Neuron (in vitro differentiated cells): ENCODE data around the gene SH3RF1.
A peak's percentile ranks its signal among the peaks of the same experiment; 100 is the strongest.
"Not testable (repeated sequence)": the region's sequence is repeated elsewhere in the genome, so short reads cannot be mapped to it uniquely, and the experiment has no call there.

Experiments
- H2AFZ ChIP-seq: one replicate; pipeline ENCODE4 v1.6.1; 2013; ENCODE audit warnings: low read depth, mild to moderate bottlenecking, inconsistent platforms, low read length, moderate library complexity
- H3K27me3 ChIP-seq: one replicate; pipeline ENCODE4 v1.6.1; 2013; ENCODE audit warnings: low read length; ENCODE audit not compliant: insufficient read depth
- H3K36me3 ChIP-seq: one replicate; pipeline ENCODE4 v1.6.1; 2013; ENCODE audit warnings: low read length; ENCODE audit not compliant: insufficient read depth
- H3K4me1 ChIP-seq: one replicate; pipeline ENCODE4 v1.6.1; 2013; ENCODE audit warnings: low read length; ENCODE audit not compliant: insufficient read depth
- H3K4me3 ChIP-seq: 2 replicates; pipeline ENCODE4 v1.5.1; 2013; ENCODE audit warnings: mild to moderate bottlenecking, low read length, moderate library complexity
- H3K9me3 ChIP-seq: one replicate; pipeline ENCODE4 v1.6.1; 2013; ENCODE audit warnings: low read length

Gene SH3RF1

DNA sequence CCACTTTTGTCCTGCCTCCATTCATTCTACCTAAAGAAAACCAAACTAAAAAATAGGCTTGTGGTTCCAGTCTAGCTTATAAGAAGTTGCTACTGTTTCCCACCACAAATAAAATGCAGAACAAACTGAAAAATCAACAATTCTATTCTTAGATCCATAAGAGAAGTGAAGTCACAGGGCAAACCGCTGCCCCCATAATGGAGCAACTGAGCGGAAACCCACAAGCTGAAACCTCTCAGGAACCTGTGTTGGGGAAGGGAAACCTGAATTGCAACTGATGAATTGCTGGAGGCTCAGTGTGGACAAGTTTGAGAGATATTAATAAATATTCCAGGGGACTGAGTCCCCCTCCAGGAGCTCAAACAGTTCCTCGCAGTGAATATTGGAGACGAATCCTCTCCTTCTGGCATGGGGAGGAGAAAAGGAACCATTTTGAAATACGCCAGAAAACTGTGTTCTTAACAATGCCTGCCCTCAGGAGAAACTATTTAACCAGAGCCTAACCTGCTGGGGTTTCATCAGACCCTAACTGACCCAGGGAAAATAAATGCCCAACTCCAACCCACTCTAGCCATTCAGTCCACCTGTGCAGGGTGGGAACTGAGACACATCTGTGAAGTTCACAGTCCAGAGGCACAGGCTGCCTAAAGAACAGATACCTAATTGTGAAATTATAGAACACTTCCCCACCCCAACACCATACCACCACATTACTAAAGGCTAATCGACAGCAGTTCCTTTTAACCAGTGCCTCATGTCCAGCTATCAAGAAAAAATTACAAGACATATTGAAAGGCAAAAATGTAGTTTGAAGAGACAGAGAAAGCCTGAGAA is 22.8 kb upstream of the SH3RF1 start:
- H2AFZ ChIP-seq: no peak overlapping the region
- no peaks in the 10 kb centered on the region for H3K36me3 ChIP-seq
- H3K4me1 ChIP-seq: no peaks in the 10 kb centered on the region
- no peaks in the 10 kb centered on the region for H3K9me3 ChIP-seq
- H3K4me3 ChIP-seq: no peak overlapping the region
- H3K27me3 ChIP-seq: no peaks in the 10 kb centered on the region

DNA sequence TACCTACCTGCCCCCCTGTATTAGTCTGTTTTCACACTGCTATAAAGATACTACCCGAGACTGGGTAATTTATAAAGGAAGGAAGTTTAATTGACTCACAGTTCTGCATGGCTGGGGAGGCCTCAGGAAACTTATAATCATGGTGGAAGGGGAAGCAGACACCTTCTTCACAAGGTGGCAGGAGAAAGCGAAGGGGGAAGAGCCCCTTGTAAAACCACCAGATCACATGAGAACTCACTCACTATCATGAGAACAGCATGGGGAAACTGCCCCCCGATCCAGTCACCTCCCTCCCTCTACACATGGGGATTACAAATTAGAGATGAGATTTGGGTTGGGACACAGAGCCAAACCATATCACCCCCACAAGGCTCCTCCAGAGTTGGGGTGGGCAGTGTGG is 17.2 kb upstream of the SH3RF1 start:
- not testable (repeated sequence) for H2AFZ ChIP-seq, H3K4me1 ChIP-seq, H3K4me3 ChIP-seq, H3K36me3 ChIP-seq, H3K9me3 ChIP-seq, H3K27me3 ChIP-seq

DNA sequence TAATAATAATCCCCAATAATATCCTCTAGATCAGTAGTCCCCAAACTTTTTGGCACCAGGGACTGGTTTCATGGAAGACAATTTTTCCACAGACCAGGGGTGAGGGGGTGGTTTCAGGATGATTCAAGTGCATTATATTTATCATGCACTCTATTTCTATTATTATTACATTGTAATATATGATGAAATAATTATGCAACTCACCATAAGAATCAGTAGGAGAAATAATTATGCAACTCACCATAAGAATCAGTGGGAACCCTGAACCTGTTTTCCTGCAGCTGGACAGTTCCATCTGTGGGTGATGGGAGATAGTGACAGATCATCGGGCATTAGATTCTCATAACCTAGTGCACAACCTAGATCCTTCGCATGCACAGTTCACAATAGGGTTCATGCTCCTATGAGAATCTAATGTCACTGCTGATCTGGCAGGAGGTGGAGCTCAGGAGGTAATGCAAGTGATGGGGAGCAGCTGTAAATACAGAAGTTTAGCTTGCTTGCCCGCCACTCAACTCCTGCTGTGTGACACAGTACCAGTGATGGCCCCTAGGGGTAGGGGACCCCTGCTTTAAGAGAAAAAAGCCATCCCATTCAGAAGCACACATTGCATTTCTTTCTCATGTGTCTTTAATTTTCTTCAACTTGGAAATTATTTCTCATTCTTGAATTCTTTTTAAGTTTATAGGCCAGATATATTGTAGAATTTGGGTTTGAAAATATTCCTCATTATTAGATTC is 16.0 kb upstream of the SH3RF1 start:
- H3K36me3 ChIP-seq: no peaks in the 10 kb centered on the region
- H3K4me3 ChIP-seq: no peak overlapping the region
- H2AFZ ChIP-seq: no peak overlapping the region
- H3K9me3 ChIP-seq: peaks cover 3% of the 10 kb centered on the region
- no peaks in the 10 kb centered on the region for H3K4me1 ChIP-seq
- no peaks in the 10 kb centered on the region for H3K27me3 ChIP-seq

DNA sequence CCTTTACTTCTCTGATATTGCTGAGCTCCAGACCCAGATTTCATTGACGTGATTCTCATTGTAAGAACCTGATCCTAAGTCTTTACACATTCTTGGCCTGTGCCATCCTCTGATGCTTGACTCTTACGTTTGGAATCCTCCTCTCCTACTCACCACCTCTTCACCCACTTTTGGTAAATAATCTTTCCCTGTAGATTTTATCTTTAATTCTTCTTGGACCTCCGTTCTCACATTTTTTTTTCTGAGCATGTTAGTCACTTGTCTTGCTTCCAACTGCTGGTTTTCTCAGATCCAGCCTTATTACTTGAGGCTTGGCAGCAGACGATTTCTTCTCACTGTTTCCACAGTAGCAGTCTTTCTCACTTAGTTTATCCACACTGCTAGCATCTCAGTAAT is 12.4 kb upstream of the SH3RF1 start:
- H3K4me1 ChIP-seq: peaks cover 8% of the 10 kb centered on the region
- H2AFZ ChIP-seq: no peak overlapping the region
- H3K9me3 ChIP-seq: peaks cover 3% of the 10 kb centered on the region
- no peak overlapping the region for H3K4me3 ChIP-seq
- H3K36me3 ChIP-seq: no peaks in the 10 kb centered on the region
- H3K27me3 ChIP-seq: no peaks in the 10 kb centered on the region

DNA sequence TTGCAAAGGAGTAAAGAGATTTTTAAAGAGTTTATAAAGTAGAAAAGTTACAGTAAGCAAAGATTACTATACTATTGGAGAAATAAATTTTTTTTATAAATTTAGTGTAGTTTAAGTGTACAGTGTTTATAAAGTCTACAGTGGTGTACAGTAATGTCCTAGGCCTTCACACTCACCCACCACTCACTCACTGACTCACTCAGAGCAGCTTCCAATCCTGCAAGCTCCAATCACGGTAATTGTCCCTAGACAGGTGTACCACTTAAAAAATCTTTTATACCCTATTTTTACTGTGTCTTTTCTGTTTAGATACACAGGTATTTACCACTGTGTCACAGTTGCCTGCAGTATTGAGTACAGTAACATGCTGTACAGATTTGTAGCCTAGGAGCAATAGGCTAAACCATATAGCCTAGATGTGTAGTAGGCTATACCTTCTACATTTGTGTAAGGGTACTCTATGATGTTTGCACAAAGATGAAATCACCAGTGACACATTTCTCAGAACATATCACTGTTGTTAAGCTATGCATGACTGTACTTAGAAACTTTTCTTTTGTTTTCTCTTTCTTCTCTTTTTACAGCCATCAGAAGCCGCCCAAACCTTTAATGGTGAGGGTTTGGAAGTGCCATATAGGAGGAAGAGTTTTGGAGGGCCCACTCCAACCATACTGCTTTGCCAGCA is 11.8 kb upstream of the SH3RF1 start:
- Histone ChIP-seq H3K9me3 (peaks cover 3% of the 10 kb centered on the region), H3K4me1 (peaks cover 8% of the 10 kb centered on the region), H2AFZ (no peak overlapping the region), H3K27me3 (no peaks in the 10 kb centered on the region), H3K36me3 (no peaks in the 10 kb centered on the region), H3K4me3 (no peak overlapping the region)

DNA sequence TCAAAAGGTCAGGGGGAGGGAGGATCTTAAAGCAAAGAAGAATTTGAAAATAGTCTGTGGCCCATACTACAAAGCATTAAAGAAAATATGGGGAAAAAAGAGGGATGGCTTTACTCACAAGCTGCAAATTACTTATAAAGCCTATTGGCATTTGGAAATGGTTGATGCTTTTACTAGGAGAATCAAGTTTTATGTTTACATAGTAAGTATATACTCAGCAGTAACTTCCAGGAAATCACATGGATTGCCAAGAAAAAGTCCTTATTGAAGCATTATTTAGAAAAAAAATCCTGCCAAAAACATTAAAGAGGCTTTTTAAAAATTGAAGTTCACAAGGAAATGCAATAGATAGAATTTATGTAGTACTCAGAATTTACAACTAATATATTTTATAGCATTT is 8.4 kb upstream of the SH3RF1 start:
- Histone ChIP-seq H3K4me1 (peaks cover 8% of the 10 kb centered on the region), H2AFZ (no peak overlapping the region), H3K9me3 (no peaks in the 10 kb centered on the region), H3K36me3 (no peaks in the 10 kb centered on the region), H3K27me3 (no peaks in the 10 kb centered on the region), H3K4me3 (no peak overlapping the region)

DNA sequence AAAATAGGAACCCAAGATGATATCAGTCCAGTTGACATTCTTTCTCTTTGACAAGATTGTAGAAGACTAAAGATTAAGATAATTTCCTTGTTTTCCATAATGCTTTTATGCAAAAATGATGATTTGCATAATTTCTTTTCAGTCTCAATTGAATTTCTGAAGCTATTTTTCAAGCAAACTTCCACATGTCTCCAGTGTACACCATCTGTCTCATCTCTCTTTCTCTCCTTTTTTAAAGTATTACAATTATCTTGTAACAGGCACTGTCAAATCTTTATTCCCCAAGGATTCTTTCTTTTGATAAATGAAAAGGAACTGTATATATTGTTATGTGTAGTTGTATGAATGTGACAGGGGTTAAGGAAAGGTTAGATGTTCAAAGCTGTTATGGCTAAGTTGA is 7.9 kb upstream of the SH3RF1 start:
- H3K4me3 ChIP-seq: no peak overlapping the region
- H3K36me3 ChIP-seq: no peaks in the 10 kb centered on the region
- H3K4me1 ChIP-seq: peaks cover 8% of the 10 kb centered on the region
- no peak overlapping the region for H2AFZ ChIP-seq
- H3K9me3 ChIP-seq: no peaks in the 10 kb centered on the region
- H3K27me3 ChIP-seq: no peaks in the 10 kb centered on the region

DNA sequence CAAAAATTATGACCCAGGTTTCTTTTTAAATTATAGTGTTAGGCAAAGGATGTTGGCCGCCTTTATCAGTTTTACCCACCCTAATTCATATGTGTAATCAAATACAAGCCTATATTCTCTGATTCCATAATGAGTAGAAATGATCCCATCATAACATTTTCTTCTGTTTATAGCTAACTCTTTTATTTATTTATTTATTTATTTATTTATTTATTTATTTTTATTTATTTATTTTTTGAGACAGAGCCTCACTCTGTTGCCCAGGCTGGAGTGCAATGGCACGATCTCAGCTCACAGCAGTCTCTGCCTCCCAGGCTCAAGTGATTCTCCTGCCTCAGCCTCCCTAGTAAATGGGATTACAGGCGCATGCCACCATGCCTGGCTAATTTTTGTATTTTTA is 7.1 kb upstream of the SH3RF1 start:
- not testable (repeated sequence) for H3K4me3 ChIP-seq, H3K4me1 ChIP-seq, H3K27me3 ChIP-seq, H2AFZ ChIP-seq, H3K36me3 ChIP-seq, H3K9me3 ChIP-seq

DNA sequence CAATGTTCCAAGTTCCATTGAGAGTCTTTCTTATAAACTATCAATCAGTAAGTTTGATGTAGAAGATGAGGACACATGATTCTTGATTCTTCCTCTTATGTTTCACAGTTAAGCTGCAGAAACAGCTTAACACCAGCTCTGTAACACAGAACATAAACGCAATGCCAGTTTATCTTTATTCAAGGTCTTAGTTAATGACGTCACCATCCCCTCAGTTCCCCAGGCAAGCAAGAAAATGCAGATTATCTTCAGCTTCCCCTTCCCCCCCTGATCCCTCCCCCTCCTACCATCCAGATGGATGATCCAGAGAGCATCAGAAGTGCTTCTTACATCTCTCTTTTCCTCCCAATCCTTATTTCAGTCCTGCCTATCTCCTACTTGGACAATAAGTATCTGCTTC is 4.4 kb upstream of the SH3RF1 start:
- Histone ChIP-seq H3K9me3 (no peaks in the 10 kb centered on the region), H3K27me3 (no peaks in the 10 kb centered on the region), H2AFZ (no peak overlapping the region), H3K36me3 (no peaks in the 10 kb centered on the region), H3K4me3 (no peak overlapping the region), H3K4me1 (peaks cover 8% of the 10 kb centered on the region)

DNA sequence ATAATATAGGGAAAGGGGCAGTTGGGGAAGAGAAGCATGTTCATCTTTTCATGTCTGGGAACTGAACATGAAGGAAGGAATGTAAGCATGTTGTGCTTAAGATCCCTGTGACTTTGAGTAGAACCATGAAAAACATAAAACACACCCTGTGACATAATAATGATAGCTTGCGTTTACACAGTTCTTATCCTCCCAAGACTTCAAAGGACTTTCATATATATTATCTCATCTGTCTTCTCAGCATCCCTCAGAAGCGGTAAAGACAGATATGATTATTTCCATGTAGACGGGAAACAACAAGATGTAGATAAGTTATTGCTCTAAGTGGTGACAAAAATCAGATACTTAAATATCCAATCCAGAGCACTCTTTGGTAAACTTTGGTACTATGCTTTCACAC is 3.3 kb upstream of the SH3RF1 start:
- H3K9me3 ChIP-seq: no peaks in the 10 kb centered on the region
- H3K36me3 ChIP-seq: no peaks in the 10 kb centered on the region
- no peak overlapping the region for H3K4me3 ChIP-seq
- peaks cover 15% of the 10 kb centered on the region for H3K4me1 ChIP-seq
- no peaks in the 10 kb centered on the region for H3K27me3 ChIP-seq
- H2AFZ ChIP-seq: no peak overlapping the region

DNA sequence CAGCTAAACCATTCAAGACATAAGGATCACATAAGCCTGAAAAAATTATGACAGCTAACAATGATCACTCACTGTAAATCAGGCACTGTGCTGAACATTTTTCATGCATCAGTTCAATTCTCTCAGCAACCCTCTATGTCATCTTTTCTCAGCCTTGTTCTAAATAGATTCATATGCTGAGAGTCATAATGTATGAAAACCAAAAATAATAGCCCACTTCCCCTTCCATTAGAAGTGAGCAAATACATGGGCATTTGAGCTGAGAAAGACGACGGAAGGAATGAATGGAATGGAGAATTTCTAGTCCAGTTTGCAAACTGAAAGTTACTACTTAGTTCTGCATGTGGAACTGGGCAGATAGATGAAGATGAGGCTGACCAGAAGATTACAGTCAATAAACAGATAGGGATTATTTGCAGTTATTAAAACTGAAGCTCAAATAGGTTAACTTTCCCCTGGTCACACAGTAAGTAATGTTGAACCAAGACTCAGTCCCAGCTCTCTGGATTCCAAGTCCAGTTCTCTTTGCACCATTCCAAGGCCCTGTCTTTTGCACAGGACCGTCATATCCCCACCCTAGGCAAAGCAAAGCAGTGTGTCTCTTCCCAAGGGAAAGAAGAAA is 1.6 kb upstream of the SH3RF1 start:
- no peaks in the 10 kb centered on the region for H3K27me3 ChIP-seq
- no peaks in the 10 kb centered on the region for H3K9me3 ChIP-seq
- no peaks in the 10 kb centered on the region for H3K36me3 ChIP-seq
- no peak overlapping the region for H3K4me3 ChIP-seq
- H2AFZ ChIP-seq: no peak overlapping the region
- H3K4me1 ChIP-seq: peaks cover 23% of the 10 kb centered on the region

DNA sequence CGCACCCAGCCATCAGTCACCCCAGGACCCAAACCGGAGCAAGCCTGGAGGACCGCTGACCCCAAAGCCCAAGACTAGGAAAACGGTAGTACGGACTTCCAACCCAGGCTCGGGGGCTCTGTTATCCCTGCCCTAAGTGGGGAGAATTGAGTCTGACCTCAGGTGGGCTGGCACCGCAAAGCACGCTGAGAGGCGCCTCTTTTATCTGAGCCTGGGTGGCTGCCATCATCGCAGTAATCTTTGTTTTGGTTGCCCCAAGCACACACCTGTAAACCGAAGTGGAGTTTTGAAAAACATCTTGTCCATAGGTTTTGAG is 894 bp upstream of the SH3RF1 start:
- peaks cover 31% of the 10 kb centered on the region for H3K4me1 ChIP-seq
- no peaks in the 10 kb centered on the region for H3K27me3 ChIP-seq
- H3K9me3 ChIP-seq: no peaks in the 10 kb centered on the region

More for the DNA sequence above, 894 bp upstream of the SH3RF1 start:
- H3K36me3 ChIP-seq: no peaks in the 10 kb centered on the region
- peak overlapping the region; percentile 77 for H2AFZ ChIP-seq
- peak overlapping the region; percentile 63 for H3K4me3 ChIP-seq
